Measurements from ENCODE around the gene DOCK6.
A peak's percentile ranks its signal among the peaks of the same experiment; 100 is the strongest.

The DOCK6 gene

DNA sequence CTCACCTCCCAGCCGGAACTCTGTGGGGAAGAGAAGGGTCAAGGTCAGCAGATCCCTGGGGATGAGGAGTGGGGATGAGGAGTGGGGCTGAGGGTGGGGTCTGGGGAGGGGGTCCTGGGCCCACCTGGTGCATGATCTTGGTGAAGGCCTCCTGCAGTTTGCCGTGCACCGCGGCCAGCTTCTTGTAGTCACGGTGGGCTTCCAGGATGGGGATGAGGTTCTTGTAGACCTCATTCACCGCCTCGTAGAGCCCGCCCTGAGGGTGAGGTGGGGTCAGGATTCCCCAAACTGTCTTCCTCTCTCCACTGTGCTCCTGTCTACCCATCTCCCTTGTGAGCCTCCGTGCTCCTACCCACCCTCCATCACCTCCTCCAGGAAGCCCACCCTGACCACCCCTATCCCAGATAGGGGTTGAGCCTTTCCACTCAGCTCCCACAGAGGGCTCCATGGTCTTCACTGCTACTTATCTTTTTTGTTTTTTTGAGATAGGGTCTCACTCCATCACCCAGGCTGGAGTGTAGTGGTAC, 58.2 kb downstream of the DOCK6 start:
- no peak overlapping the region for H3K4me3 ChIP-seq (ENCODE audit: low read depth, low read length)
- TF ChIP-seq, protein P1, sequence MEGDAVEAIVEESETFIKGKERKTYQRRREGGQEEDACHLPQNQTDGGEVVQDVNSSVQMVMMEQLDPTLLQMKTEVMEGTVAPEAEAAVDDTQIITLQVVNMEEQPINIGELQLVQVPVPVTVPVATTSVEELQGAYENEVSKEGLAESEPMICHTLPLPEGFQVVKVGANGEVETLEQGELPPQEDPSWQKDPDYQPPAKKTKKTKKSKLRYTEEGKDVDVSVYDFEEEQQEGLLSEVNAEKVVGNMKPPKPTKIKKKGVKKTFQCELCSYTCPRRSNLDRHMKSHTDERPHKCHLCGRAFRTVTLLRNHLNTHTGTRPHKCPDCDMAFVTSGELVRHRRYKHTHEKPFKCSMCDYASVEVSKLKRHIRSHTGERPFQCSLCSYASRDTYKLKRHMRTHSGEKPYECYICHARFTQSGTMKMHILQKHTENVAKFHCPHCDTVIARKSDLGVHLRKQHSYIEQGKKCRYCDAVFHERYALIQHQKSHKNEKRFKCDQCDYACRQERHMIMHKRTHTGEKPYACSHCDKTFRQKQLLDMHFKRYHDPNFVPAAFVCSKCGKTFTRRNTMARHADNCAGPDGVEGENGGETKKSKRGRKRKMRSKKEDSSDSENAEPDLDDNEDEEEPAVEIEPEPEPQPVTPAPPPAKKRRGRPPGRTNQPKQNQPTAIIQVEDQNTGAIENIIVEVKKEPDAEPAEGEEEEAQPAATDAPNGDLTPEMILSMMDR (IDR thresholded peaks at IDR 0.05; ENCODE audit: low read depth, low read length, missing control alignments) = no peak
- DNase-seq (ENCODE audit: low read depth) = no peak

DNA sequence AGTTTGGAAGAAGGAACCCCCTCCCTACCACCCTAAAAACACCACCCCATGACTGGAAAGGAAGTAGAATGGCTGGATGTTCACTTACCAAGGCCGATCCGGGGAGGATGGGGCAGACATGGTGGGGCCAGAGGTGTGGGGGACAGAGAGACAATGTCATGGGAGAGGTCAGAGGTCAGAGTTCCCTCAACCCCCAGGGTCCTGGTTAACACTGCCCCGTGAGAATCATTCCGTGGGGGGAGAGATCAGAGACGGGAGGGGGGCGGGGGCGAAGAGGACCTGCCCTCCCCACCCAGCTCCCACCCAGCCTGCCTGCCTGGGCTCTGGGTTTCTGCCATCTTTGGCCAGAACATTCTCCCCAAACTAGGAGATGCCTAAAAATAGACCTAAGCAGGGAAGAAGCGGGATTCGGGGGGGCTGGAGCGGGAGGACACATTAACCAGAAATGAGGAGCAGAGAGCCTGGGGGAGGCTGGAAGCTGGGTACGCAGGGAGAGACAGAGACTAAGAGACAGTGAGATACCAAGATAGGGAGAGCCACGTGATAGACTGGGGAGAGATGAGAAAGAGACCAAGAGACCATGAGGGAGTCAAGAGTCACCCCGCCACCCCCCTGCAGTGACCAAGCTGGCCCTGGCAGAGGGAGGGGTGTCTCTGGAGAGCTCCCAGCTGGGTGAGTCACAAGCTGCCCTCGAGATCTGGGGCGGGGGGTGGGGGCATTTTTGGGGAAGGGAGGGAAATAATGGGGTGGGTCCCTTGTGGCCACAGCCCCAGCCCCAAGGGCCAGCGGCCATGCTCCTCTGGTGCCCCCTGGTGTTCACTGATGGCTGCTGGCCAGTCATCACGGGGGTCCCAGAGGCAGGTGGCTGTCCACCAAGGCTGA, 58.9 kb downstream of the DOCK6 start:
- no peak overlapping the region for H3K4me3 ChIP-seq (ENCODE audit: low read depth, low read length)
- TF ChIP-seq, protein P1 (IDR thresholded peaks at IDR 0.05; ENCODE audit: low read depth, low read length, missing control alignments) = peak; percentile 86
- no peak for DNase-seq (ENCODE audit: low read depth)

DNA sequence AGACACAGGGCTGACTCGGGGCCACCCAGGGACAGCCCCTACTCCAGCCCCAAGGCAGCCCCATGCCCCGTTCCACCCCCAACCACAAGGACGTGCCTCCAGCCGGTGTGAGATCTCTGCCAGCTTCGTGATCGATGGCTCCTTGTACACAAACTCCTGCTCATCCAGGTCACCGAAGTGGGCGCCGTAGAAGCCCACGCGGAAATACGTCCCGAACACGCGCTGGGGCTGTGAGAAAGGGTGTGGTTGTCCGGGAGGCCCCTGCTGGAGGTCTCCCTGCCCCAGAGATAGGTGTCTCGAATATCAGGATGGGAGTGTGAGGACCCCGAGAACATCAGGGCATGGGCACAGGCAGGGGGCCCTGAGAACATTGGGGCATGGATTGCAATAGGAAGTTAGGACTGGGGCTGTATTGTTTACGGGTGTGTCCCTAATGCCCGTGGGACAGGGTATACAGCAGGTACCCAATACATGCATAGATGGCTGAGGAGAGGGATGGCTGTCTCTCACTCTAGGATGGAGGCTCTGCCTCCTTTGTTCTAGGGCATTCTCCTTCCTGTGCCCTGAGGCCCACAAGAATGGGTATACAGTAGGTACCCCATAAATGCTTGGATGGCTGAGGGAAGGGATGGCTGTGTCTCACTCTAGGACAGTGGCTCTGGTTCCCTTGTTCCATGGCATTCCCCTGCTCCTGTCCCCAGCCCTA, 59.7 kb downstream of the DOCK6 start:
- TF ChIP-seq, protein P1 (IDR thresholded peaks at IDR 0.05; ENCODE audit: low read depth, low read length, missing control alignments) = no peak
- H3K4me3 ChIP-seq (ENCODE audit: low read depth, low read length) = no peak overlapping the region
- no peak for DNase-seq (ENCODE audit: low read depth)

DNA sequence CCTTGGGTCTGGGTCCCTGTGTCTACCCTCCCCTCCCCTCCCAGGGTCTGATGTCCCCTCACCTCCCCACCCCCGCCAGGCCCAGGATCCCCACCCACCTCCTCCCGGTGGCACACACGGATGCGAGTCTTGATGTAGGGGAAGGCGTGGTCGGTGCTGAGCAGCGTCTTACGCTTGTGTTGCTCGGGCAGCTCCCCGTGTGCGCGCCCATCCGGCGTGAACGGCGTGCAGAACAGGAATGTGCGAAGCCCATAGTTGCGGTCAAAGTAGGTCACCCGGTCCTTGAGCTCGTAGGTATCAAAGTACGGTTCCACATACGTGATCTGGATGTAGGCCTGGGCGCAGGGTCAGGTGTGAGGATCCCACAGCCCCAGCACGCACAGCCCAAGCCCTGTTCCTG, 60.5 kb downstream of the DOCK6 start:
- TF ChIP-seq, protein P1 (IDR thresholded peaks at IDR 0.05; ENCODE audit: low read depth, low read length, missing control alignments) = no peak
- no peak for DNase-seq (ENCODE audit: low read depth)
- no peak overlapping the region for H3K4me3 ChIP-seq (ENCODE audit: low read depth, low read length)

DNA sequence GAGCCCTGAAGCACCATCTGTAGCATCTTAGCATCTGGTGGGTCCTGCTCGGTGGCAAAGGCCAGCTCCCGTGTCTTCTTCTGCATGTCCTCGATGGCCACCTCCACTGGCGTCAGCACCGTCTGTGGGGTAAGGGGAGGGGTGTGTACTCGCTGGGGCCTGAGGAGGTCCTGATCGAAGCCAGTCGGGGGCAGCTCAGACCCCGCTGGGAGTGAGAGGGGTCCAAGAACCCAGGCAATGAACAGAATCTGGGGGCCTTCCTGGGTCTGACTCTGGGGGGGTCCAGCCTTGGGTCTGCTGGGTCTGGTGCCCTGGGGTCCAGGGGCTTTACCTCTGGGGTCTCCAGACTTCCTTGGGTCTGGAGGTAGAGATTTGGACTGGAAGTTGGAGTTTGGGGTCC, 61.4 kb downstream of the DOCK6 start:
- DNase-seq (ENCODE audit: low read depth) = no peak
- H3K4me3 ChIP-seq (ENCODE audit: low read depth, low read length) = no peak overlapping the region
- TF ChIP-seq, protein P1 (IDR thresholded peaks at IDR 0.05; ENCODE audit: low read depth, low read length, missing control alignments) = no peak

DNA sequence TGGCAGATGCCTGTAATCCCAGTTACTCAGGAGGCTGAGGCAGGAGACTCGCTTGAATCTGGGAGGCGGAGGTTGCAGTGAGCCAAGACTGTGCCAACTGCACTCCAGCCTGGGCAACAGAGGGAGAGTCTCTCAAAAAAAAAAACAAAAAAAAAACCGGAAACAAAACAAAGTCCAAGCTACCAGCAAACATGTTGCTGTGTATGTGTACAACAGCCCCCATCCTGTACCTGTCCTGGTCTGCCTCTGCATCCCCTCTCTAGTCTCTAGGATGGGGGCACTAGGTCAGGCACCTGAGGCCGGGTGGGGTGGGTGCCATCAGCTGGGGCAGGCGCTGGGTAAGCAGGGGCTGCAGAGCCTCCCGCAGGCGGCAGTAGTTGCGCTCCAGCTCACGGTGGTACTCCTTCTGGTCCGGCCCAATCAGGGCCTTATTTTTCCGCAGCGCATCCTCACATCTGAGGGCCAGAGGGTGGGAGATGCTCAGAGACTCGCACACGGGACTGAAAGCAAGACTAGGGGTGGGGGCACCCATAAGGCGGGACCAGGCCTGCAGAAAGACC, 62.2 kb downstream of the DOCK6 start:
- no peak for DNase-seq (ENCODE audit: low read depth)
- TF ChIP-seq, protein P1 (IDR thresholded peaks at IDR 0.05; ENCODE audit: low read depth, low read length, missing control alignments) = no peak

More for the DNA sequence above, 62.2 kb downstream of the DOCK6 start:
- H3K4me3 ChIP-seq (ENCODE audit: low read depth, low read length) = no peak overlapping the region

Data from GM12864 (cell line).